Stimulated activated CD4-positive, alpha-beta T cell treated with anti-CD3 and anti-CD28 coated beads, Interleukin-12 subunit alpha, Interleukin-12 subunit beta, amount 100 ng/mL, for 48 hours (primary cell): Measurements from ENCODE around the gene FANCE.
A peak's percentile ranks its signal among the peaks of the same experiment; 100 is the strongest.
"Not testable (repeated sequence)": the region's sequence is repeated elsewhere in the genome, so short reads cannot be mapped to it uniquely, and the experiment has no call there.

Experiments
- DNase-seq, 3 donors: peaks; one replicate each; pipeline ENCODE4 v3.0.0-alpha.2; 2020; ENCODE audit warnings: low read depth in 2 of 3, low spot score in 1 of 3

The FANCE gene

DNA sequence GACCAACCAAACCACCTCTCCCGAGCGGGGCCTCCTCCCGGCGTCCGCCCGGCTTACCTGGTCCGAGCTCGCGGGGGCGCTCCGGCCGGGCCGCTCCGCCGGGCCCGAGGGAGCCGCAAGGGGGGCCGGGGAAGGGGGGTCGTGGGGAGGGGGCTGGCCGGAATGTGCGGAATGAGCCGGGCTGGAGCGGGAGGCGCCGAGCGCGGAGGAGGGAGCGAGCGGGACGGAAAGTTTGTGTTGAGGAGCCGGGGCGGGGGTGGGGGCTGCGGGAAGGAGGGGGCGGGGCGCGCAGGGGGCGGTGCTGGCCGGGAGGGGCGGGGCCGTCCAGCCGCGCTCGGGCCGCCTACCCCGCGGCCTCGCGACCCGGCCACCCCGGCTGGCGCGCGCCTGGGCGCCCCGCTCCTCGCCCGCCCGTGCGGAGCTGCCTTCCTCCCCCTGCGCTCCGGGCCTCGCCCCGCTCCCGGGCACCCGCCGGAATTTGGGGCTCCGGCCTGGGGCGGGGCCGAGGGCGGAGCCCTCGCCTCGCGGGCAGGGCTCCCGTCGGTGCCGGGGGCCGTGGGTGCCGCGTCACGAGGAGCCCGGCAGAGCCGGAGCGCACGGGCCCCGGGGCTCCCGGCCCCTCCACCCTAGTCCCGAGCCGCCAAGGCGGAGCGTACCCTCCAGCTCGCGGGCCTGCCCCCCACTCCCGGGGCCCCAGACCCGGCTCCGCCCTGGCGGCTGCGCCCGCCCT, 44.9 kb downstream of the FANCE start, which contains the start of gene TEAD3:
TSS of gene TEAD3 (minus strand) at position 239 of the 730 bp plus-strand sequence.
- peak in 1 of 3 donors; percentile 36 for DNase-seq

DNA sequence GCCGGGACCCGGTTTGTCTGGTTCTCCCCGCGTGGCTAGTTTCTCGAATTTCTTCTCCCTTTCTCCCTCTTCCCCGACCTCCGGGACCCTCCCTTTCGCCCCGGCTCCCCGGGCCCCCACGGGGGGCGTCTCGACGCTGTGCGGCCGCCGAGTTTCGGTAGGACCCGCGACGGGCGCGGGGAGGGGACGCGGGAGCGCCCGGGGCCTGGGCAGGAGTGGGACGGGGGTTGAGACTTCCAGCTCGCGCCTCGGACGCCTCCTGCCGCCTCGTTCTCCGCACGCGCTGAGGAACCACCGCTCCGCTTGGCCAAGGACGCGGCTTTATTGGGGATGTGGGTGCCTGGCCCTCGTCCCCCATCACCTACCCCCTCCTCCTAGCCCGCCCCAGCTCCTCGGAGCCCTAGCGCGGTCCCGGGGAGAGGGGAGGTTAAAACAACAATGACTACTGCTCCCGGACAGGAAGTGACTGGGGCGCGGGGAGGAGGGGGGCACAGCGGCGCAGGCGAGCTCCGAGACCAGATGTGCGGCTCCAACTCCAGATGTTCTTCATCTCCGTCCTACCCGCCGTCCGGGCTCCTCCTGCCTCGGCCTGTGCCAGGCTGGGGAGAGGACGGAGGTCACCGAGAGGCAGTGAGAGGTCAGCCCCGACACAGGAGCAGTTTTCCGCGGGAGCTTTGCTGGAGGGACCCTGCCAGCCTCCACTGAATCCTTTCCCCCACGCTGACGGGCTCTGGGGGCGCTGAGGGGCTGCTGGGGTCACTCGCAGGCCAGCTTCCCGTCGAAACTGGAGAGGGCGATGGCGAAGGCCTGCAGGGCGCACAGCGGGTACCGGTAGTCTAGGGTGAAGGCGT, 45.7 kb downstream of the FANCE start:
- peak in 2 of 3 donors; percentile 24 to 26 for DNase-seq

DNA sequence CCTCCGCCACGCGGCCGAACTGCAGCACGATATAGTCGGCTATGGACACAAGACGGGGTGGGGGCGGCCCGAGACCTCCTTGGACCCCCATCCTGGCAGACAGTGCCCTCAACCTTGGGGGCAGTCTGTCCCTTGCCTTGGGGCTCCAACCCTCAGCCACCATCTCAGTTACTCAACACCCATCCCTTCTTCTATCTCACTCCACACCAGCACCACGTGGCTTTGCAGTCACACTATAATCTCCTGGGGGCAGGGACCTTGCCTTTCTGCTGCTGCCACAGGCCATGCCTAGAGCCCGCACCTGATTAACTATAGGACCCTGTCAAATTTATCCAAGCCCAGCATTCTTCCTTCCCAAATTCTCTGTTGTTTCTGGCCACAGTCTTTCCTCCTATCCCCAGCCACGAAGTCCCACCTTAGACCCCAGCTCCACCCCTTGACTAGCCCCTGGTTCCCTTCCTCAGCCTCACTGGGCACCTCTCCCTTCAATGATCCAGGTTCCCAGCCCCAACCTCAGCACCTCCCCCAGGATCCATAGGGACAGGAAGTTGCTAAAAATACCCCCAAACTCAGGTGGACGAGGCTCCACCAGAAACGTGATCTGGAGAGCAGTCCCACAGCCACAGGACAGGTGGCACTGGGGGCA, 46.4 kb downstream of the FANCE start:
- no peak for DNase-seq

DNA sequence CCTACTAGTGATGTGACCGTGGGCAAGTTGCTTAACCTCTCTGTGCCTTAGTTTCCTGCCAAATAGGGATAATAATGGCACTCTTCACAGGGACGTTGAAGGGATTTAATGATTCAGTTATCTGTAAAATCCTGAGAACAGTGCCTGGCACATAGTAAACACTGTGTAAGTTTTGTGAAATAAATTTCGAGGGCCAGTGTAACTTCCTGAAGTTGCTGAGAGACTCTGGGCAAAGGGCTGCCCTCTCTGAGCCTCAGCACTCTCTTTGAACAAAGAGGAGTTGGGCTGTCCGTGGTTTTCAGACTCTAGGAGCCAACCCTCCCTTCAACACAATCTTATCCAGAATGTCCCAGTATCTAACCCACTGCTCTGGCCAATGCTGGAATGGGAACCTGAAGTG, 47.2 kb downstream of the FANCE start:
- no peak for DNase-seq

DNA sequence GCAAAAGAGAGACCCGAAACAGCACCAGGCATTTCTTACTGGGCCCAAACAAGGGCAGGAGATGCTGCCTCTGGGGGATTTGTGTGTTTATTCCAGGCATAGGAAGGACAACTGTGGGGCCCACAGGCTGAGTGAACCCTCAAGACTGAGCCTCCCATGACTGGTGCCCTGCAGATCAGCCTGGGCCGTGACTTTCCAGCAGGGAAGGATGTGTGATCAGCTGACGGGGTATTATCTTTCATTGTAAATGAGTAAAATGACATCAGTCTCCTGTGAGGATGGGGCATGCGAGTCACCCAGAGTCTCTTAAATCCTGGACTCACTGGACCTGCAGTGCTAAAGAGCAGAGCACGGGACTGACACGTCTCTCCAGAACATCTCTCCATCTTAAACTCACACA, 48.6 kb downstream of the FANCE start:
- DNase-seq = no peak

DNA sequence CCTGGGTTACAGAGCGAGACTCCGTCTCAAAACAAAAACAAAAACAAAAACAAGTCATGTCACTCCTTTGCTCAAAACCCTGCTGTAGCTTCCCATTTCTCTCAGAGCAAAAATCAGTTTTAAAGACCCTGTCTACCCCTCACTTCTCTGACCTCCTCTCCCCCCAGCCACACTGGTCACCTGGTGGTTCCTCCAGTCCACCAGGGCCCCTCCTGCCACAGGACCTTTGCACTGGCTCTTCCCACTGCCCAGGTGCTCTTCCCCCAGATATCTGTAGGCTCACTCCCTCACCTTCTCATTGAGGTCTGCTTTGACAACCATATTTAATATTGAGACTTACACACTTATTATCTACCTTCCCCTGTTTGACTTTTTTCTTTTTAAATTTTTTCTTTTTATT, 49.6 kb downstream of the FANCE start:
- DNase-seq = no peak

DNA sequence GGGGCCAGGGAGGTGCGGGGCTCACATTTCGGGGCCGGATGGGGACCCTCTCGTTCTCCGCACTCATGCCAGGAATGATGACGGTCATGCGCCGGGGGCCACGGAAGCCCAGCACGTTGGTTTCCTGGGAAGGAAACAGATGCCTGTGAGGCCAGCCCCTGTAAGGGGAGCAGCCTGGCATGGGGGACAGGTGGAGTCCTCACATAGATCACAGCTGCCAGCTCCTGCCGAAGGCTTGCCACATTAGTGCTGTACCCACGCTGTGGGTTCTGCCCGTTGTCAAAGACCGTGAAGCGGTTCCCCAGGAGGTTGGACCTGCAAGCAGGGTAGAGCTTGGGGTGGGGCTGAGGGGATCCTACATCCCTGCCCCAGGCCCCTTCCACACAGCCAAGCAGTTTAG, 51.4 kb downstream of the FANCE start:
- DNase-seq = no peak

DNA sequence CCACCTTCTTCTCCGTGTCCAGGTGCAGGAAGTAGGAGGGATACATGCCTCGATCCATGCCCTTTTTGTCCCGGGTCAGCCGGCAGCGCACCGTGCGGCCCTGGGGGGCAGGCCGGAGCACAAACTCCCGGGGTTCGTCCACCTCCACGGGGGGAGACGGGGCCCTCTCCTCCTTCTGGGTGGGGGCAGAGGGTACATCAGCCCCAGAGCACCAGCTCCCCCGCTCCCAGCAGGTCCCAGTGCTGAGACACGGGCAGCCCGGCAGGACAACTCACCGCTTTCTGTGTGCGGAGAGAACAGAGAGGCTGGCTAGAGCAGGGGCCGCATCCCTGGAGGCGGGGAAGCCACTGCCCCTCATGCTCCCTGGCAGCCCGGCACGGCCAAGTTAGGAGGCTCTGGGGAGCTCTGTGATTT, 53.9 kb downstream of the FANCE start:
- DNase-seq = no peak

DNA sequence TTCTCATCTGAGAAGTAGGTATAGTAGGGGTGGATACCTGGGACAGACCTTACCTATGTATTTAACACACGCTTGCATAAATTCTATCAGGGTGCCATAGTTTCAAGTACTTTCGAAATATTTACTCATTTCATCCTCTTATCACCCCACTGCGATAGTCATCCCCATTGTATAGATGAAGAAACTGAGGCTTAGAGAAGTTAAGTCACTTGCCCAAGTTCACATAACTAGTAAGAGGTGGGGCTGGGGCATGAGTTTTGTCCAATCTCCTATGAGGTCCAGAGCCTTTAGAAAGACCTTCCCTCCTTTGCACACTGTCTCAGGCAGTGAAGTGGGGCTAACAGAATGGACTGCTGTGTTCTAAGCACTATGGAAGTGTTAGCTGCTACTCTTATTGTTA, 54.4 kb downstream of the FANCE start:
- no peak for DNase-seq

DNA sequence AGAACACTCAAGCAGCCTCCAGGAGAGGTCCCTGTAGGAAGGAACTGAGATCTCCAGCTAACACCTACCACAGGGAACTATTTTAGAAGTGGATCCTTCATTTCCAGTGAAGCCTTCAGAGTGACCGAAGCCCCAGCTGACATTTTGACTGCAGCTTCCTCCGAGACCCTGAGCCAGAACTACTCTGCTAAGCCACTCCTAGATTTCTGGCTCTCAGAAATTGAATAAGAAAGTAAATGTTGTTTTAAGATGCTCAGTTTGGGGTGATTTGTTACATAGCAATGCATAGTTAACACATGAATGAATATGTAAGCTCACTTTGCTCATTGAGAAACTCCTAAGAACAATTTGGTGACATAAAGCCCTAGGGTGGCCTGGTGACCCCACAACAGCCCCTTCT, 55.1 kb downstream of the FANCE start:
- no peak for DNase-seq

DNA sequence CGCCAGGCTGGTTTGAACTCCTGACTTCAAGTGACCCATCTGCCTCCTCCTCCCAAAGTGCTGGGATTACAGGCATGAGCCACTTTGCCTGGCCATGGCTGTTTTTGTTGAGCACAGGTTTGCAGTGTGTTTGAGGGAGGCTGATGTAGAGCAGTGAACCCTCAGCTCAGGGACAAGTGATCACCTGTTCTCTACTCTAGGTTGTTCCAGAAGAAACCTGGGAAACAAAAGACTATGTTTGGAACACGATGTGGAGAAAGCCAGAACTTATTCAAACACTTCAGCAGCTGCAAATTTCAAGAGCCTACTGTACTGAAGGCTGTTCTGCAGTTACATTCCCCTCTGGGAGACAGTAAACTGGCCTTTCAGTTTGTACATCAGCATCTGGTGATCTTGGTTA, 55.9 kb downstream of the FANCE start:
- no peak for DNase-seq

DNA sequence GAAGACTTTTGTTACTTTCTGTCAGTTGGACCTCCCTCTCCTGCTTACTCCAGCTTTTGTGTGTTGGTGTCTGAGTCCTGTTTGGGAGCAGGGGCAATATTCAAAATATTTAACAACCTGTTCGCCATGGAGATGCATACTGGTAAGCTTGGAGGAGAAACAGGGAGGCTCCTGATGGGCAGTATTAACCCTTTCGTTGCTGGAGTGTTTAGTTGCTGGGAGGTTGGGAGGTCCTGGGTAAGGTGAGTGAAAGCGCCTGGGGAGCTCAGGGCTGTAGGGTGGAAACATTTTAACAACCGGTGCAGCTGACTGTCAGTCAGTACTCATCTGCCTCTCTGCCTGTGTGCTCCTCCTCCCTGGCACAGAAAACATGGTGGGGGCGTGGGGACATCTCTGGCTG, 56.4 kb downstream of the FANCE start:
- no peak for DNase-seq

DNA sequence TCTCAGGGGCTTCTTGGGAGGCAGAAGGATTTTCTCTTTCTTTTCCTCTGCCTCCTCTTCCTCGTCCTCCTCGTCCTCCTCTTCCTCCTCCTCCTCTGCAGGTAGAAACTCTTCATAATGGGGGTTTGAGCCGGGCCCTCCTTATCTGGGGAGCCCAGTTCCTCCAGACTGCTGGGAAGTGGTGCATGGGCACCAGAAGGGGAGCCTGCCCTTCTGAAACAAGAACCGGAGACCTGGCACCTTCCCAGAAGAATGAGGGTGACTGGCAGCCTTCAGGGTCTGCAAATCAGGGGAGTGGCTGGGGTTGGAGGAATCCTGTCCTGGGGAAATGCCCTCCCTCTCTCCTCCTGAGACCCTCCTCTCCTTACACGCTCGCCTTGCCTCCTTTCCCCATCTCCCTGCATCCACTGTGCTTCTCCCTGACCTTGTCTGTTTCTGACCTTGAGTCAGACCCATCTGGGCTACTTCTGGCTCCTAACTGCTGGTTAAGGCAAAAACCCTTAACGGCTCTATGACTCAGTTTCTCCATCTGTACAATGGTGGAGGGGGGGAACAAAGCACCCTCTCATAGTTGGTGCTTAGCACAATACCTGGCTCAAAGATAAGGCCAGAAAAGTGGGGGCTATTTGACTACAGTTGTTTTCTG, 58.9 kb downstream of the FANCE start:
- no peak for DNase-seq

DNA sequence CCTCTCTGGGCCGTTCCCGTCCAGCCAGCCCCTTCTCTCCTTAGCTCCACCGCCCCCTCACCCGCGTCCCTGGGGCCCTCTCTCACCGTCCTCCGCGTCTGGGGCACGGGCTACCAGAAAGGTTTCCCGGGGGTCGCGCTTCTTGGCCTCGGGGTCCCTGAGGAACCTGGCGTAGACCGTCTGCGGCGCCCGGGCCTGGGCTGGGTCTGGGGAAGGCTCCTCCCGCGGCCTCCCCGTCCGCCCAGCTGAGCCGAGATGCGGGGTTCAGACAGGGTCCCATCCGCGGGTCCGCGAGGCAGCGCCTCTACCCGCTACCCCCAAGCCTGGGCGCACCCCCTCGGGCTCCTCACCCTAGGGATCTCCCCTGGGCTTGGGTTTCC, 59.4 kb downstream of the FANCE start:
- no peak for DNase-seq

DNA sequence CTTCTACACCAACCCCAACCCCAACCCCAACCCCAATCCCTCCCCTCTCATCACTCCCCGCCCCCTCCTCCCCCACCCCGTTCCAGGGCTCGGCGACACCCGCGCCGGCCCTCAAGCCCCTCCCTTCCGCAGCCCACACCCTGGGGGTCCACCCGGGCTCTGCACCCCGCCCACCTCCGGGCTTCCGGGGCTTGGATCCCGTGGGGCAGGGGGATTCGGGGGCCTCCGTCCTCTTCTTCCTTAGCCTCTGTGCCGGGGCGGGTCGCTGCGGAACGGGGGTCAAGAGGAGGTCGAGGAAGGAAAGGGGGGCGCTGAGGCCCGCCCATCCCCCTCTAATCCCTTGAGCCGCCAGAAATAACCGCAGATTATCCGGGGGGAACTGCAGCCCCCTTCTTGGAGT, 59.9 kb downstream of the FANCE start:
- no peak for DNase-seq

DNA sequence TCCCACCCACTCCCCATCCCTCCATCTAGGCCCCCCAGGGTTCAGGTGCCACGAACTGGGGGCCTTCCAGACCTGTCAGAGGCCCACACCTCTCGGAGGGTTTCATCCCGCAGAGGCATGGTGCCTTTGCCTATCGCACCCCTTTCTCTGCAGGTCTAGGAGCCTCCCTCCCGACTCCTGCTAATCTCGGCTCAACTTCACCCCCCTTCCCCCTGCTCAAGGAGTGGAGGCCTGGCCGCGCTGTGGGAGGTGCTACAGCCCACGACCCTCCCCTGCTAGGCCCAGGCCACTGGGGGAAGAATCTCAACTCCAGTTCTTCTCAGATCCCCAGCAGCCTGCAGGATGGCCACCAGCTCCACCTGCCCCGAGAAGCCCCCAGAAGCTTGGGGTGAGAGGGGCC, 60.6 kb downstream of the FANCE start, which contains the start of gene TULP1:
TSS of gene TULP1 (minus strand) at position 157 of the 400 bp plus-strand sequence. CDS start at position 119, 38 bp downstream.
- DNase-seq = no peak

DNA sequence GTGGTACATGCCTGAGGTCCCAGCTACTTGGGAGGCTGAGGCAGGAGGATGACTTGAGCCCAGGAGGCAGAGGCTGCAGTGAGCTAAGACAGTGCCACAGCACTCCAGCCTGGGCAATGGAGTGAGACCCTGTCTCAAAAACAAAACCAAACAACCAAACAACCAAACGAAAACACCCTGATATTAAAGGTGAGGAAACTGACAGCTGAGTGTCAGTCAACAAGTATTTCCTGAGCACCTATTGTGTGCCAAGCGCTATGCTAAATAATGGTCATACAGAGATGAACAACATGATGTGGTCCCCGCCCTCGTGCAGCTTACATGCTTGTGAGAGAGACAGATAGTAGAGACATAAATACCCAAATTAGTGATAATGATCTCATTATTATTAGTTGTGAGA, 62.4 kb downstream of the FANCE start:
- DNase-seq = no peak

DNA sequence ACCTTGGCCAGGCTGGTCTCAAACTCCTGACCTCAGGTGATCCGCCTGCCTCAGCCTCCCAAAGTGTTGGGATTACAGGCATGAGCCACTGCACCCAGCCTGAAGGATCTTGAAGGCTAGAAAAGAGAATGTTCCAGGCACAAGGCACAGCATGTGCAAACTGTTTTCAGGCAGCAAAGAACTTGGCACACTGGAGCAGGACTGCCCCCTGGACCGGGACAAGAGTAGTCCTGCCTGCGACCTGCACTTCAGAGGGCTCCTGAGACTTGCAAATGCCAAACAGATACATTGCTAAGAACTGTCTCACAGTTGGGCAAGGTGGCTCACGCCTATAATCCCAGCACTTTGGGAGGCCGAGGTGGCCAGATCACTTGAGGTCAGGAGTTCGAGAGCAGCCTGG, 63.8 kb downstream of the FANCE start:
- not testable (repeated sequence) for DNase-seq
